Panc1 (cell line): ENCODE results near the gene MEF2D. TPM values are rescaled to one million over a fixed set of nuclear protein-coding genes. Genes with fewer than 3 reads are reported as not detected.

Source experiments
- ATAC-seq: fragments of 200-7000 bp; cut with Tn5 transposase; 2 replicates; pipeline ENCODE4 v1.9.1; 2020; ENCODE audit warnings: mild to moderate bottlenecking, moderate library complexity
- BruUV-seq: library from RNA; stranded (reverse); fragments of 400-500 nt; replicated peaks from 2 replicates; lab custom pipeline; 2021; lab: Mats Ljungman, UMichigan
- CTCF ChIA-PET: fragments of 300-600 bp; sonication (Branson Sonifier 250); formaldehyde crosslinking; loops from one replicate; lab custom pipeline; 2022; ENCODE audit warnings: antibody characterized with exemption; lab: Charles Lee
- POLR2A ChIA-PET: fragments of 300-600 bp; sonication (Branson Sonifier 250); formaldehyde crosslinking; loops from one replicate; lab custom pipeline; 2022; ENCODE audit warnings: antibody characterized with exemption; lab: Charles Lee
- DNase-seq: peaks from one replicate; pipeline ENCODE4 v3.0.0-alpha.2; 2010; ENCODE audit warnings: low read depth, low spot score
- H3K27ac ChIP-seq: 2 replicates; pipeline ENCODE4 v1.5.1; 2011; ENCODE audit warnings: mild to moderate bottlenecking, low read length, inconsistent platforms
- H3K27me3 ChIP-seq: fragments of 200-500 bp; sonication (Bioruptor generic); 2 replicates; pipeline ENCODE4 v1.6.0; 2014; ENCODE audit warnings: low read length, inconsistent platforms; ENCODE audit not compliant: control insufficient read depth, insufficient read depth
- H3K36me3 ChIP-seq: fragments of 200-500 bp; sonication (Bioruptor generic); 2 replicates; pipeline ENCODE4 v1.5.1; 2014; ENCODE audit warnings: inconsistent platforms, mild to moderate bottlenecking, low read length, moderate library complexity; ENCODE audit not compliant: control insufficient read depth, insufficient read depth
- H3K4me1 ChIP-seq: 2 replicates; pipeline ENCODE4 v1.5.1; 2011; ENCODE audit warnings: inconsistent platforms, mild to moderate bottlenecking, low read length, moderate library complexity; ENCODE audit not compliant: control insufficient read depth, insufficient read depth
- H3K4me3 ChIP-seq, 2 experiments: 2 replicates each; pipeline ENCODE4 v1.5.1; 2011 to 2012; ENCODE audit warnings: low read depth in 2 of 2, low read length in 2 of 2, mild to moderate bottlenecking in 2 of 2, inconsistent platforms in 1 of 2, moderate library complexity in 1 of 2
- H3K9me3 ChIP-seq: fragments of 200-500 bp; sonication (Bioruptor generic); 2 replicates; pipeline ENCODE4 v1.5.1; 2014; ENCODE audit warnings: low read depth, mild to moderate bottlenecking, inconsistent platforms, low read length, moderate library complexity; ENCODE audit not compliant: control insufficient read depth, insufficient read depth
- CTCF ChIP-seq: fragments of 450-650 bp; IDR thresholded peaks from 2 replicates; pipeline ENCODE4 v1.5.1; 2017; ENCODE audit warnings: mild to moderate bottlenecking
- POLR2AphosphoS5 ChIP-seq: IDR thresholded peaks from 2 replicates; pipeline ENCODE4 v1.6.1; 2012; ENCODE audit warnings: mild to moderate bottlenecking, low read depth, low read length, moderate library complexity
- REST ChIP-seq, 2 experiments: IDR thresholded peaks; 2 replicates each; pipeline ENCODE4 v1.6.1; 2011 to 2012; ENCODE audit warnings: low read depth in 2 of 2, control low read depth in 1 of 2, low read length in 1 of 2, mild to moderate bottlenecking in 1 of 2, moderate library complexity in 1 of 2; ENCODE audit not compliant: insufficient read depth in 1 of 2
- SIN3A ChIP-seq: IDR thresholded peaks from 2 replicates; pipeline ENCODE4 v1.6.1; 2012; ENCODE audit warnings: low read depth, mild to moderate bottlenecking, low read length, moderate library complexity, borderline replicate concordance; ENCODE audit not compliant: insufficient read depth
- TCF7L2 ChIP-seq: IDR thresholded peaks from 2 replicates; pipeline ENCODE4 v1.6.1; 2011; ENCODE audit warnings: mild to moderate bottlenecking, low read depth, low read length, inconsistent platforms
- in situ Hi-C: cut with HindIII; loops from 2 replicates; pipeline ENCODE4 v1.10.0; 2016; ENCODE audit warnings: low sequenced_read_pairs, low pct_unique_long_range_greater_than_20kb
- intact Hi-C: fragments of 100-400 bp; cut with micrococcal nuclease; formaldehyde crosslinking; loops from one replicate; pipeline ENCODE4 v1.10.0; 2022; ENCODE audit not compliant: unreplicated experiment
- total RNA-seq: library from RNA; stranded (reverse); gene quantifications from one replicate; pipeline ENCODE4 v1.2.1, GENCODE V29; 2021; ENCODE audit not compliant: unreplicated experiment

Gene MEF2D
- total RNA-seq, 1 experiment from 2014 or later, result 30.9 TPM

GRCh38 chr1:156429313-156430060 is 71.1 kb downstream of the MEF2D start:
- intact Hi-C loops (no loop called here), in situ Hi-C loops (no loop called here)
- no peak overlapping the region for H3K4me3 ChIP-seq
- TF ChIP-seq REST (IDR thresholded peaks at IDR 0.05; ENCODE audit: insufficient read depth in 1 of 2, low read depth in 2 of 2, low read length in 1 of 2) (no peak), POLR2AphosphoS5 (no peak), TCF7L2 (no peak), CTCF (no peak), SIN3A (no peak)
- H3K4me1 ChIP-seq, result no peaks in the 10 kb centered on the region
- H3K27me3 ChIP-seq, result peaks cover 27% of the 10 kb centered on the region
- H3K36me3 ChIP-seq, result no peaks in the 10 kb centered on the region
- ChIA-PET CTCF (interaction anchor here (1.1 kb wide), 1 partner anchor 17 kb away, joined by 3 read pairs; no protein-coding TSS in a partner anchor), POLR2A (no interaction called here)
- DNase-seq (no peak), ATAC-seq (0 out of 2 replicates have a peak, but pooled peaks have one; percentile 18)
- H3K9me3 ChIP-seq, result no peaks in the 10 kb centered on the region
- H3K27ac ChIP-seq, result no peak overlapping the region
- BruUV-seq, result no TSS peak

GRCh38 chr1:156428746-156429288 is 71.8 kb downstream of the MEF2D start:
- Histone ChIP-seq H3K4me1 (no peaks in the 10 kb centered on the region), H3K27me3 (peaks cover 29% of the 10 kb centered on the region), H3K27ac (no peak overlapping the region), H3K9me3 (no peaks in the 10 kb centered on the region), H3K36me3 (no peaks in the 10 kb centered on the region), H3K4me3 (no peak overlapping the region)
- in situ Hi-C loops (no loop called here), intact Hi-C loops (no loop called here)
- DNase-seq, result no peak
- POLR2A ChIA-PET, result no interaction called here
- ATAC-seq, result no peak
- BruUV-seq, result no TSS peak
- CTCF ChIA-PET, result interaction anchor here (1.1 kb wide), 1 partner anchor 17 kb away, joined by 3 read pairs; no protein-coding TSS in a partner anchor
- no peak for TF ChIP-seq SIN3A
- TF ChIP-seq TCF7L2, result no peak
- TF ChIP-seq CTCF, result no peak
- no peak for TF ChIP-seq POLR2AphosphoS5
- no peak for TF ChIP-seq REST (IDR thresholded peaks at IDR 0.05; ENCODE audit: insufficient read depth in 1 of 2, low read depth in 2 of 2, low read length in 1 of 2)
